Measurements from ENCODE around the gene MAML3. TPM values are rescaled to one million over a fixed set of nuclear protein-coding genes. Genes with fewer than 3 reads are reported as not detected.

Gene MAML3
- total and polyA plus RNA-seq, 2 of the 13 experiments (the other 11 are each of a cell fraction or from before 2014, with no cell fraction given): 0.05 to 0.13 TPM

DNA sequence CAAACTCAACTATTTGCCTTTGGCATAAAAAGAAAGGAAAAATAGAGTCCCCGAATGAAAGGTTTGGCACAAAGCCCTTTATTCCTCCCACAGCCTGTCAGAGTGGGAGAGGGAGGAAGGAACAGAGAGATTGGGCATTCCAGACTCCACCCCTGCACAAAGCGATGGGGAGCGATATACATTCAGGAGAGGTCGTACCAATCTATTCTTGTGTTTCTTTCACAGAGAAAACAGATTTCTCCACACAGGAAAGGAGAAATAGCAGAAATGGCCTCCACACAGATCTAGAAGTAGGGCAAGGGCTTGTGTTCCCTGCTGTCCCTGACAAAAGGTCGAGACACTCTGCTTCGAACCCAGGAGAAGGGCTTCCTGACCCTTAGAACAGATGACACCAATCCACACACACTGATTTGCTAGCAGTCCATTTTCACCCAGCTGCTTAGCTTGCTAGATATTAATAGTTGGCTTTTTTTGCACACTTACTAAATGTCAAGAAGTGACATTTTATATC, 197.4 kb downstream of the MAML3 start:
- Histone ChIP-seq H3K4me2 (ENCODE audit: low read depth, low read length) (no peak overlapping the region), H3K27me3 (ENCODE audit: control insufficient read depth in 1 of 2, insufficient read depth in 2 of 2, low read length in 2 of 2) (no peaks in the 10 kb centered on the region; a peak in 1 of 5 replicates), H4K20me1 (ENCODE audit: insufficient read depth, low read length) (no peaks in the 10 kb centered on the region), H3K9me3 (ENCODE audit: low read length) (no peaks in the 10 kb centered on the region), H3K4me3 (replicated peaks in 1 of 3; ENCODE audit: insufficient read depth in 1 of 3, low read depth in 2 of 3, low read length in 3 of 3) (no peak overlapping the region), H3K36me3 (replicated peaks in 1 of 2; ENCODE audit: control insufficient read depth in 1 of 2, insufficient read depth in 2 of 2, low read length in 2 of 2) (no peaks in the 10 kb centered on the region), H3K4me1 (ENCODE audit: insufficient read depth, low read length) (no peaks in the 10 kb centered on the region), H3K27ac (ENCODE audit: extremely low read length, insufficient read depth, low read length) (no peak overlapping the region), H3K9ac (ENCODE audit: insufficient read depth, low read depth, low read length) (no peak overlapping the region), H2AFZ (ENCODE audit: low read length) (no peak overlapping the region), H3K79me2 (ENCODE audit: insufficient read depth, low read length) (no peaks in the 10 kb centered on the region)
- CTCF ChIA-PET (ENCODE audit: low intra/inter-chr PET ratio, low total read pairs): no interaction called here
- intact Hi-C loops (cut with micrococcal nuclease; ENCODE audit: unreplicated experiment) (no loop called here), in situ Hi-C loops (cut with HindIII; ENCODE audit: extremely low pct_ligation_motif_present, low pct_unique_long_range_greater_than_20kb) (no loop called here)
- DNase-seq (ENCODE audit: low spot score): no peak
- TF ChIP-seq, protein P1, sequence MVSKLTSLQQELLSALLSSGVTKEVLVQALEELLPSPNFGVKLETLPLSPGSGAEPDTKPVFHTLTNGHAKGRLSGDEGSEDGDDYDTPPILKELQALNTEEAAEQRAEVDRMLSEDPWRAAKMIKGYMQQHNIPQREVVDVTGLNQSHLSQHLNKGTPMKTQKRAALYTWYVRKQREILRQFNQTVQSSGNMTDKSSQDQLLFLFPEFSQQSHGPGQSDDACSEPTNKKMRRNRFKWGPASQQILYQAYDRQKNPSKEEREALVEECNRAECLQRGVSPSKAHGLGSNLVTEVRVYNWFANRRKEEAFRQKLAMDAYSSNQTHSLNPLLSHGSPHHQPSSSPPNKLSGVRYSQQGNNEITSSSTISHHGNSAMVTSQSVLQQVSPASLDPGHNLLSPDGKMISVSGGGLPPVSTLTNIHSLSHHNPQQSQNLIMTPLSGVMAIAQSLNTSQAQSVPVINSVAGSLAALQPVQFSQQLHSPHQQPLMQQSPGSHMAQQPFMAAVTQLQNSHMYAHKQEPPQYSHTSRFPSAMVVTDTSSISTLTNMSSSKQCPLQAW (CRISPR knock-in tag; IDR thresholded peaks at IDR 0.05): no peak
- TF ChIP-seq KAT2B (IDR thresholded peaks at IDR 0.05; ENCODE audit: borderline replicate concordance, low read depth, low read length): no peak
- no peak for TF ChIP-seq KDM5A (IDR thresholded peaks at IDR 0.05; ENCODE audit: borderline replicate concordance, low read length)
- TF ChIP-seq BCL6 (CRISPR knock-in tag; IDR thresholded peaks at IDR 0.05): no peak
- no peak for TF ChIP-seq YY1 (IDR thresholded peaks at IDR 0.05; ENCODE audit: insufficient read depth, insufficient replicate concordance, low read depth, low read length)
- TF ChIP-seq, protein P2, sequence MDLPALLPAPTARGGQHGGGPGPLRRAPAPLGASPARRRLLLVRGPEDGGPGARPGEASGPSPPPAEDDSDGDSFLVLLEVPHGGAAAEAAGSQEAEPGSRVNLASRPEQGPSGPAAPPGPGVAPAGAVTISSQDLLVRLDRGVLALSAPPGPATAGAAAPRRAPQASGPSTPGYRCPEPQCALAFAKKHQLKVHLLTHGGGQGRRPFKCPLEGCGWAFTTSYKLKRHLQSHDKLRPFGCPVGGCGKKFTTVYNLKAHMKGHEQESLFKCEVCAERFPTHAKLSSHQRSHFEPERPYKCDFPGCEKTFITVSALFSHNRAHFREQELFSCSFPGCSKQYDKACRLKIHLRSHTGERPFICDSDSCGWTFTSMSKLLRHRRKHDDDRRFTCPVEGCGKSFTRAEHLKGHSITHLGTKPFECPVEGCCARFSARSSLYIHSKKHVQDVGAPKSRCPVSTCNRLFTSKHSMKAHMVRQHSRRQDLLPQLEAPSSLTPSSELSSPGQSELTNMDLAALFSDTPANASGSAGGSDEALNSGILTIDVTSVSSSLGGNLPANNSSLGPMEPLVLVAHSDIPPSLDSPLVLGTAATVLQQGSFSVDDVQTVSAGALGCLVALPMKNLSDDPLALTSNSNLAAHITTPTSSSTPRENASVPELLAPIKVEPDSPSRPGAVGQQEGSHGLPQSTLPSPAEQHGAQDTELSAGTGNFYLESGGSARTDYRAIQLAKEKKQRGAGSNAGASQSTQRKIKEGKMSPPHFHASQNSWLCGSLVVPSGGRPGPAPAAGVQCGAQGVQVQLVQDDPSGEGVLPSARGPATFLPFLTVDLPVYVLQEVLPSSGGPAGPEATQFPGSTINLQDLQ (CRISPR knock-in tag; IDR thresholded peaks at IDR 0.05): no peak
- TF ChIP-seq GATAD2A (CRISPR knock-in tag; IDR thresholded peaks at IDR 0.05): no peak
- TF ChIP-seq HNRNPK (IDR thresholded peaks at IDR 0.05; ENCODE audit: low read depth, low read length, poor library complexity, severe bottlenecking): no peak
- no peak for TF ChIP-seq CCAR2 (optimal IDR thresholded peaks at IDR 0.05; ENCODE audit: low read depth, low read length)
- 63% methylated on average over 4 of the region's 6 CpGs for WGBS (ENCODE audit: low lambda C conversion rate)
- no TSS peak for BruUV-seq (replicated peaks)
- ATAC-seq: no peak
- no peak for FAIRE-seq
- POLR2A ChIA-PET: no interaction called here

Measured in HepG2 (cell line).